ENCODE data around the gene ASAH2B. TPM values are rescaled to one million over a fixed set of nuclear protein-coding genes. Genes with fewer than 3 reads are reported as not detected.

Gene ASAH2B
- total and polyA plus RNA-seq, 2 of the 4 experiments (the other 2 are of a cell fraction), result 3.7 to 5.0 TPM

Other genes with a start within 250 kb of the ASAH2B start
- 26.7 and 30.8 TPM in 2 replicates for gene SGMS1, start 116.0 kb upstream of the ASAH2B start, total RNA-seq (2012; rRNA removed)
- 9.8 and 12.1 TPM in 2 replicates for gene SGMS1, start 116.0 kb upstream of the ASAH2B start, polyA plus RNA-seq (2012; rRNA removed)
- gene A1CF, start 145.7 kb downstream of the ASAH2B start, total RNA-seq (2012; rRNA removed), result not detected in 2 replicates
- gene A1CF, start 145.7 kb downstream of the ASAH2B start, polyA plus RNA-seq (2012; rRNA removed), result not detected in 2 replicates

Measured in IMR-90 (cell line).